ENCODE results near the gene CCDC3.

Gene CCDC3

GRCh38 chr10:12902135-12902572 lies 99.4 kb downstream of the CCDC3 start:
- peak; percentile 38 for DNase-seq
- no peak overlapping the region for H3K27ac ChIP-seq
- no peaks in the 10 kb centered on the region for H3K36me3 ChIP-seq
- TF ChIP-seq, protein P1, sequence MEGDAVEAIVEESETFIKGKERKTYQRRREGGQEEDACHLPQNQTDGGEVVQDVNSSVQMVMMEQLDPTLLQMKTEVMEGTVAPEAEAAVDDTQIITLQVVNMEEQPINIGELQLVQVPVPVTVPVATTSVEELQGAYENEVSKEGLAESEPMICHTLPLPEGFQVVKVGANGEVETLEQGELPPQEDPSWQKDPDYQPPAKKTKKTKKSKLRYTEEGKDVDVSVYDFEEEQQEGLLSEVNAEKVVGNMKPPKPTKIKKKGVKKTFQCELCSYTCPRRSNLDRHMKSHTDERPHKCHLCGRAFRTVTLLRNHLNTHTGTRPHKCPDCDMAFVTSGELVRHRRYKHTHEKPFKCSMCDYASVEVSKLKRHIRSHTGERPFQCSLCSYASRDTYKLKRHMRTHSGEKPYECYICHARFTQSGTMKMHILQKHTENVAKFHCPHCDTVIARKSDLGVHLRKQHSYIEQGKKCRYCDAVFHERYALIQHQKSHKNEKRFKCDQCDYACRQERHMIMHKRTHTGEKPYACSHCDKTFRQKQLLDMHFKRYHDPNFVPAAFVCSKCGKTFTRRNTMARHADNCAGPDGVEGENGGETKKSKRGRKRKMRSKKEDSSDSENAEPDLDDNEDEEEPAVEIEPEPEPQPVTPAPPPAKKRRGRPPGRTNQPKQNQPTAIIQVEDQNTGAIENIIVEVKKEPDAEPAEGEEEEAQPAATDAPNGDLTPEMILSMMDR (IDR thresholded peaks at IDR 0.05; ENCODE audit: low read depth, low read length) = peak; percentile 44
- no peaks in the 10 kb centered on the region for H3K9me3 ChIP-seq (ENCODE audit: severe bottlenecking)
- no peaks in the 10 kb centered on the region for H3K27me3 ChIP-seq (ENCODE audit: insufficient read depth, low read depth, severe bottlenecking)
- no peak overlapping the region for H3K4me3 ChIP-seq (ENCODE audit: low read depth, low read length)

- TF ChIP-seq, protein P1 (IDR thresholded peaks at IDR 0.05; ENCODE audit: low read depth, low read length) = no peak
- Histone ChIP-seq H3K27me3 (ENCODE audit: insufficient read depth, low read depth, severe bottlenecking) (no peaks in the 10 kb centered on the region), H3K4me3 (ENCODE audit: low read depth, low read length) (no peak overlapping the region), H3K9me3 (ENCODE audit: severe bottlenecking) (no peaks in the 10 kb centered on the region), H3K27ac (no peak overlapping the region), H3K36me3 (no peaks in the 10 kb centered on the region)
- no peak for DNase-seq
Observed at GRCh38 chr10:12899546-12899945, 102.0 kb downstream of the CCDC3 start.

- DNase-seq = no peak
- TF ChIP-seq, protein P1 (IDR thresholded peaks at IDR 0.05; ENCODE audit: low read depth, low read length) = no peak
- Histone ChIP-seq H3K9me3 (ENCODE audit: severe bottlenecking) (no peaks in the 10 kb centered on the region), H3K36me3 (no peaks in the 10 kb centered on the region), H3K27ac (no peak overlapping the region), H3K27me3 (ENCODE audit: insufficient read depth, low read depth, severe bottlenecking) (no peaks in the 10 kb centered on the region), H3K4me3 (ENCODE audit: low read depth, low read length) (no peak overlapping the region)
Observed at GRCh38 chr10:12898271-12898670, 103.2 kb downstream of the CCDC3 start.

DNA sequence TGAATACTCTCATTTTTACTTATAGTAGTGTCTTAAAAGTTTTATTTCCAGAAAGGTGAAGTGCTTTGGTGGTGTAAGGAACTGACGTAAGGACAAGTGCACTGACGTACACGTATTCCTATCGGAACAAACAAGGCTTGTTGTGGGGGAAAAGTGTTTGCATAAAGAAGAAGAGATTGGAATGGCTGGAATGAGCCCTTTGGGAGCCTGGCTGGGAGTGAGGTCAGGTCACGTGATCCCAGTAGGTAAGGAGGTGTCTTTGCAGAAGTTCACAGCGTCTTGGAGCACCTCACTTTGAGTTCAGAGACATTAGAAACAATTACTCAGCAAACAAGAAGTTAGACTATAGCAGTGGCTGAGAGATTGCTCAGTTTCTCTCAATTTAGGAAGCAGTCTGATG lies 104.2 kb downstream of the CCDC3 start:
- Histone ChIP-seq H3K27me3 (ENCODE audit: insufficient read depth, low read depth, severe bottlenecking) (no peaks in the 10 kb centered on the region), H3K4me3 (ENCODE audit: low read depth, low read length) (no peak overlapping the region), H3K27ac (no peak overlapping the region), H3K36me3 (no peaks in the 10 kb centered on the region), H3K9me3 (ENCODE audit: severe bottlenecking) (no peaks in the 10 kb centered on the region)
- TF ChIP-seq, protein P1 (IDR thresholded peaks at IDR 0.05; ENCODE audit: low read depth, low read length) = no peak
- DNase-seq = no peak

- no peak for DNase-seq
- no peaks in the 10 kb centered on the region for H3K36me3 ChIP-seq
- H3K27ac ChIP-seq = no peak overlapping the region
- no peaks in the 10 kb centered on the region for H3K9me3 ChIP-seq (ENCODE audit: severe bottlenecking)
- H3K27me3 ChIP-seq (ENCODE audit: insufficient read depth, low read depth, severe bottlenecking) = no peaks in the 10 kb centered on the region
- TF ChIP-seq, protein P1 (IDR thresholded peaks at IDR 0.05; ENCODE audit: low read depth, low read length) = no peak
- H3K4me3 ChIP-seq (ENCODE audit: low read depth, low read length) = no peak overlapping the region
Observed at GRCh38 chr10:12896251-12896650, 105.3 kb downstream of the CCDC3 start.

- no peaks in the 10 kb centered on the region for H3K36me3 ChIP-seq
- H3K4me3 ChIP-seq (ENCODE audit: low read depth, low read length) = no peak overlapping the region
- TF ChIP-seq, protein P1 (IDR thresholded peaks at IDR 0.05; ENCODE audit: low read depth, low read length) = no peak
- DNase-seq = no peak
- H3K27ac ChIP-seq = no peak overlapping the region
- no peaks in the 10 kb centered on the region for H3K27me3 ChIP-seq (ENCODE audit: insufficient read depth, low read depth, severe bottlenecking)
- no peaks in the 10 kb centered on the region for H3K9me3 ChIP-seq (ENCODE audit: severe bottlenecking)
Observed at GRCh38 chr10:12892924-12893323, 108.6 kb downstream of the CCDC3 start.

Measured in WERI-Rb-1 (cell line).